Stimulated activated CD4-positive, alpha-beta T cell treated with anti-CD3 and anti-CD28 coated beads, Interleukin-1b, Interleukin-23, amount 100 ng/mL, for 1 hour (primary cell): Measurements from ENCODE around the gene CDC14C.
"Not testable (repeated sequence)": the region's sequence is repeated elsewhere in the genome, so short reads cannot be mapped to it uniquely, and the experiment has no call there.

Experiments
- DNase-seq, 2 donors: peaks; one replicate each; pipeline ENCODE4 v3.0.0-alpha.2; 2020; ENCODE audit warnings: low read depth in 2 of 2

Gene CDC14C

GRCh38 chr7:48924433-48924832 is at the start of gene CDC14C:
Gene CDC14C (plus strand): TSS chr7:48924547. CDS start chr7:48924673, 126 bp downstream.
- no peak for DNase-seq

- no peak for DNase-seq
These were observed 49.1 kb upstream of the CDC14C start for GRCh38 chr7:48875045-48875916.

- no peak for DNase-seq
These were observed 48.3 kb upstream of the CDC14C start for GRCh38 chr7:48876087-48876486.

DNA sequence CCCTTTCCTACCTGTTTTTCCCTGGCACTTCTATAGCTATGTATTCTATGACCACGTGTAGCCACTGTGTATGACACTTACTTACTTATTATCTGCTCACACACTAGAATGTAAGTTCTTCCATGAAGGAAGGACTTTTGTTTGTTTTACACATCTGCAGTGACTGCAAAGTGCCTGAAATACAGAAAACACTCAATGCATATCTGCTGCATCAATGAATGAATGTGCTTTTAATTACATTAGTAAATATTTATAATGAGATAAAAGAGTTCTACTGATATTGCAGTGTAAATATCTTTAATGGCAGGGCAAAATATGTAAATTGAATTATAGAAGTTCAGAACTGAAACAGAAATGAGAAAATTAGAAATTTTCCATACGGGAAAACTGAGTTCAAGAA is 43.5 kb upstream of the CDC14C start:
- DNase-seq, result no peak

DNA sequence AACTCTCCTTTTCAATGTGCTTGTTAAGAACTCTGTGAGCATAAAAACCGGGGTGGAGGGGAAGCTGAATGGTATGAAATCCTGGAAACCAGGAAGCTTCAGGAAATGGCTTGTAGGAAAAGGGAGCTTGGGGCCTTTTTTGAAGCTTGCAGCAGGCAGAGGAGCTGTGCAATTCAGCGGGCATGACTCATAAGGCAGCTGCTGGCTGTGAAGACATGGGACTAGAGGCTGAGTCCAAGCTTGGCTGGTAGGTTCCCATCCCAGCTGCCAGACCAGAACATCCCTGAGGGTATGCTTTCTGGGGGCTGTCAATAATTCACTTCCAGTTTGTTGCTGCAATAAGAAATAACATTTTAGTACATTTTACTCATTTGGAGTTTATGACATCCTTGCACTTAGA is 36.8 kb upstream of the CDC14C start:
- DNase-seq, result no peak

GRCh38 chr7:48894574-48894973 is 29.8 kb upstream of the CDC14C start:
- no peak for DNase-seq

GRCh38 chr7:48899932-48900331 is 24.4 kb upstream of the CDC14C start:
- DNase-seq, result no peak

- no peak for DNase-seq
These were observed 22.4 kb upstream of the CDC14C start for GRCh38 chr7:48901966-48902365.

DNA sequence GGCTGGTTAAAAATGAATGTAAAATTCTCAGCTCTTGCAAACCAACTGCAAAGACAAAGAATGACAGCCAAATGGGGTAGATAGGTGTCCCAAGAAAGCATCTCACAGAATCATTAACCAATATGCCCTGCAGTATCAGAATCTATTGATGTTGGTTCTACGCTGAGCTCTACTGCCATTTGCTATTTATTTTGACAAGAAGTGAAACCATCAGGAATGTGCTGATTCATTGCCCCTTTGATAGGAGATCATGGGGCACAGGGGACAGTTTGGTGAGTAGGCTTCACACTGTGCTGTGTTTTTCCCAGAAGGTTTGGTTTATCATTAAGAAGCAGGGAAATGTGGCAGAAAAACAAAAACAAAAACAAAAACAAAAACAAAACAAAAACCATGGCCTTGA is 19.4 kb upstream of the CDC14C start:
- DNase-seq, result no peak

- DNase-seq, result not testable (repeated sequence)
These were observed 18.7 kb upstream of the CDC14C start for GRCh38 chr7:48905686-48906085.

GRCh38 chr7:48909887-48910286 is 14.5 kb upstream of the CDC14C start:
- not testable (repeated sequence) for DNase-seq

- DNase-seq, result no peak
These were observed 7.1 kb downstream of the CDC14C start for GRCh38 chr7:48931481-48931880.

DNA sequence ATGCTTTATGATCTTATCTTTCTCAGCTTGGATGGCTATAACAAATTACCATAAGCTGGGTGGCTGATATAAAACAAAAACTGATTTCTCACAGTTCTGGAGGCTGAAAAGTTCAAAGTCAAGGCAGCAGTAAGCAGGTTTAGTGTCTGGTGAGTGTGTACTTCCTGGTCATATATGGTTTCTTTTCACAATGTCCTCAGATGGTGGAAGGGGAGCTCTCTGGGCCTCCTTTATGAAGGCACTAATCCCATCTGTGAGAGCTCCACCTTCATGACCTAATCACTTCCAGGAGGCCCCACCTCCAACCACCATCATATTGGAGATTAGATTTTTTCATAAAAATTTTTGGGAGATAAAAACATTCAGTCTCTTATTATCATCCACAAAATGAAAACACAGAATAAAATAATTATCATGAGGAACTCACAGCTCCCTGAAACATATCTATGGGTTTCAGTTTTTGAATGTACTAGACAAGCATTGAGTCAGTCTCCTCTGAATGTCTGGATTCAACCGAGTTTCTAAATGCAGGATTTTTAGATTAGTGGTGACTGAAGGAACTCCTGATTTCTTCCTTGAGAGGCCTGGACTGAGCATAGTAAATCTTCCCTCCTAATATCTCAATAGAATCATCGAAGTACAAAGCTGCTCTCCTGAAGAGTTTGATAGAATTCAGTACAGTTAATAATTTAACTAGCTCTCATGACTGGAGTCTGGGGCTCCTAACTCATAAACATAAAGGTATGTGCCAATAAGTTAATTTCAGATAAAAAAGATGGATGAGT is 8.0 kb downstream of the CDC14C start:
- DNase-seq, result no peak

DNA sequence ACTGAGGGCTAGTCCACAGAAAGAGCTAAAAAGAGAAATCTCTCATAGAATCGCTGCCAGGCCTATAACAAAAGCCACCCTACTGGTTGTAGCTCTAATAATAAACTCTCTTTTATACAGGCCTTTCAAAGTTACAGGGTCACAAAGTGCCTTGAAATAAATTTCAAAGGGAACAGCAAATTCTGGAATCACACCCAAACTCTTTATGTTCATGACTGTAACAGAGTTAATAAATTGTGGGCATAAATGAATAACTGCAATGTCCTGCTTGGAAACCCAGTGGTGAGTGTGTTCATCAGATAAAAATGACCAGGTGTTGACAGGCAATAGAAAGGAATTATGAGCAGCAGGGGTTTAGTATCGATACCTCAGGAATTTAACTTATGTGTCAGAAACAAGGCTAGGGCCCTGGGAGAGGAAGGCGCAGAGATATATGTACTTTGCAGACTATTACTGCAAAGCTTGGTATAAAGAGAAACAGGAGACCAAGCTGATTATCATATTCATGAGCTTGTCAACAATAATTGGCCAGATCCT is 9.3 kb downstream of the CDC14C start:
- no peak for DNase-seq

GRCh38 chr7:48938539-48939295 is 14.4 kb downstream of the CDC14C start:
- no peak for DNase-seq

DNA sequence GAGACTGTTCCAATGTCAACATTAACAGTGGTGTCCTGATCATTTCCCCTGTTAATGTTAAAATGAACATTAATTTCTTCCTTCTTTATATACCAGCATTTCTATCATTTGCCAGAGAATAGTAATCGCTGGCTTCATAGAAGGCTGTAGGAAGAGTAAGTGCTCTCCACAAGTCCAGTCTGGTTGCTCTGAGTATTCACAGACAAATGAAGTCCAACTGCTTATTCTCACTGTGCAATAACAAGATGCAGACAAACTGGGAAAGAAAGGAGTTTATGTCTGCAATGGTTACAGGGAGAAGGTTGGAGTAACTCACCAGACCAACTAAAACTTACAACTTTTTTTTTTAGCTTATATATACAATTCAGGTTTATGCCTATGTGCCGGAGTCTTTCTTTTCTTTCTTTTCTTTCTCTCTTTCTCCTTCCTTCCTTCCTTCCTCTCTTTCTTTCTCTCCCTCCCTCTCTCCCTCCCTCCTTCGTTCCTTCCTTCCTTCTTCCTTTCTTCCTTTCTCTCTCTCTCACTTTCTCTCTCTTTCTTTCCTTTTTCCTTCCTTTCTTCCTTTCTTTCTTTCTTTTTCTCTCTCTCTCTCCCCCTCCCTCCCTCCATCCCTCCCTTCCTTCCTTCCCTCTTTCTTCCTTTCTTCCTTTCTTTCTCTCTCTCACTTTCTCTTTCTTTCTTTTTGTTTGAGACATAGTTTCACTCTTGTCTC is 19.1 kb downstream of the CDC14C start:
- no peak for DNase-seq

GRCh38 chr7:48955916-48956315 is 31.6 kb downstream of the CDC14C start:
- no peak for DNase-seq

DNA sequence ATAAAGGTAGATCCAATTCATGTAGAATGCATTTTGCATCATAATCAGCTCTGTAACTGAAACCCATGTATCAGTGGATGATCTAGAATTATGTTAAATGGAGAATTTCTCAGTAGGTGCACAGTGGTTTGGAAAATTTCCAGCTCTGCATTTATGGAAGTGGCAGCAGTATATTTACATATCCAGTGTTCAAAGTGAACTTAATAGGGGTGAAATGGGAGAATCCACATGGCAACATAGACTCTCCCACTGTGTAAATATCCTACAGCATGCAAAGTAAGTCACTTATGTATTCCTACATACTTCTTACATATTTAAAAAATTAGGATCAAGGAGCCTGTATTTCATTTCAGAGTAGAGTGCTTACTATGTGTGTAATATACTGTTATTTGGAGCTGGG is 35.3 kb downstream of the CDC14C start:
- DNase-seq, result no peak

DNA sequence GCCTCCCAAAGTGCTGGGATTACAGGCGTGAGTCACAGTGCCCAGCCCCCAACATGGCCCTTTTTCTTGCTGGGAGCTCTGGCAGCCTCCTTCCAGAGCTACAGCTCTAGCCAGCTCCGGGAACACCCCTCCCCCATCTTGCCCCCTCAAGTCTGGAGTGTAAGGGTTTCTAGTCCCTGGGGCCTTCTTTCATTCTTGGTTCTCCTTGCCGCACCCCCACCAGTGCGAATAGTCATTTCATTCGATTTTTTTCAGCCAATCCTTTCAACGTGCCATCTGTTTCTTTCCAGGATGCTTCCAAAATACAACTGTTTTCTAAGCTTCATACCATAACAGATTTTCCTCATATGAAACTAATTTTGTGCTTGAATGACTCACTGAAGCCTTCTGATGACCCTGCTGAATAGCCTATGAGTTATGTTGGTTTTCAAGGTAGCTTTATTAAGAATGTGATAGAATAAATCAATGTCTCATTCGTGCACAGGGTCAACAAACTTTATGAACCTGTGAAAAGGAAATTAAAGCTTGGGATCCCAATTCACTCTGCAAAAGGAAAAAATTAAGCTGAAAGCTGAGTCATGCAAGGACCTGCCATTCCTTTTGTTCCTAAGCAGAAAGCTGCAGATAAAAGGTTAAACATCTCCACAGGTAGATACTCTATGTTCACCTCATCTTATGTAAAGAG is 38.6 kb downstream of the CDC14C start:
- no peak for DNase-seq

- no peak for DNase-seq
These were observed 39.7 kb downstream of the CDC14C start for GRCh38 chr7:48964074-48964473.

DNA sequence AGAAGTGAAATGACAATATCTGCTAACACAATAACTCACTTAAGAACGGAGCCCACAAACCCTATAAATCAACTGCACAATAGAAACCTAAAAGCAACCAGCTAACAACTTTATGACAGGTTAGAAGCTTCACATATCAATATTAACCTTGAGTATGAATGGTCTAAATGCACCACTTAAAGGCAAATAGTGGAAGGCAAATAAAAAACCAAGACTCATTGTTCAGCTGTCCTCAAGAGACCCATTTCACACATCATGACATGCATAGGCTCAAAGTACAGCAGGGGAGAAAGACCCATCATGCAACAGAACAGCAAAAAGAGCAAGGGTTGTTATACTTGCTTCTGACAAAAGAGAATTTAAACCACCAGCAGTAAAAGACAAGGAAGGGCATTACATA is 46.8 kb downstream of the CDC14C start:
- no peak for DNase-seq
